HFF-Myc (cell line): ENCODE data around the gene EEF2KMT.
"Not testable (repeated sequence)": the region's sequence is repeated elsewhere in the genome, so short reads cannot be mapped to it uniquely, and the experiment has no call there.

Experiments
- DNase-seq: peaks from one replicate; pipeline ENCODE4 v3.0.0-alpha.2; 2011; ENCODE audit warnings: low read depth; ENCODE audit errors: extremely low read depth
- H3K4me3 ChIP-seq: replicated peaks from 2 replicates; pipeline ENCODE4 v1.5.1; 2011; ENCODE audit warnings: low read depth, mild to moderate bottlenecking, control low read depth, low read length
- CTCF ChIP-seq: IDR thresholded peaks from 2 replicates; pipeline ENCODE4 v1.5.1; 2012; ENCODE audit warnings: mild to moderate bottlenecking, low read depth, low read length, control low read depth; ENCODE audit errors: missing control alignments

Gene EEF2KMT

GRCh38 chr16:5108505-5109158, 11.0 kb upstream of the EEF2KMT start:
- DNase-seq: no peak
- TF ChIP-seq CTCF: no peak
- H3K4me3 ChIP-seq: no peak overlapping the region

- H3K4me3 ChIP-seq, DNase-seq: not testable (repeated sequence)
Measured at GRCh38 chr16:5105039-5105438, 7.4 kb upstream of the EEF2KMT start.

- H3K4me3 ChIP-seq, DNase-seq: not testable (repeated sequence)
Measured at GRCh38 chr16:5103296-5104032, 5.9 kb upstream of the EEF2KMT start.

- peak overlapping the region; percentile 42; the same call in 1 of the 2 replicates for H3K4me3 ChIP-seq
Measured at GRCh38 chr16:5099174-5099573, 1.6 kb upstream of the EEF2KMT start.

GRCh38 chr16:5098221-5099159, 895 bp upstream of the EEF2KMT start:
- not testable (repeated sequence) for DNase-seq
- peak overlapping the region; percentile 58 for H3K4me3 ChIP-seq

More at GRCh38 chr16:5099174-5099573, 1.6 kb upstream of the EEF2KMT start:
- DNase-seq: not testable (repeated sequence)

GRCh38 chr16:5097061-5097469, 530 bp downstream of the EEF2KMT start:
- peak overlapping the region; percentile 58 for H3K4me3 ChIP-seq
- DNase-seq: not testable (repeated sequence)

GRCh38 chr16:5096437-5097060, 1.0 kb downstream of the EEF2KMT start:
- H3K4me3 ChIP-seq: peak overlapping the region; percentile 58
- not testable (repeated sequence) for DNase-seq

- DNase-seq, H3K4me3 ChIP-seq: not testable (repeated sequence)
Measured at GRCh38 chr16:5095145-5095830, 2.3 kb downstream of the EEF2KMT start.

GRCh38 chr16:5093746-5094145, 3.8 kb downstream of the EEF2KMT start:
- DNase-seq, H3K4me3 ChIP-seq: not testable (repeated sequence)

GRCh38 chr16:5093081-5093480, 4.5 kb downstream of the EEF2KMT start:
- H3K4me3 ChIP-seq, DNase-seq: not testable (repeated sequence)

- DNase-seq, H3K4me3 ChIP-seq: not testable (repeated sequence)
Measured at GRCh38 chr16:5090592-5090991, 7.0 kb downstream of the EEF2KMT start.

GRCh38 chr16:5089911-5090555, 7.6 kb downstream of the EEF2KMT start:
- H3K4me3 ChIP-seq, DNase-seq: not testable (repeated sequence)

GRCh38 chr16:5088936-5089335, 8.7 kb downstream of the EEF2KMT start:
- H3K4me3 ChIP-seq, DNase-seq: not testable (repeated sequence)

GRCh38 chr16:5088086-5088790, 9.4 kb downstream of the EEF2KMT start:
- DNase-seq, H3K4me3 ChIP-seq: not testable (repeated sequence)

- H3K4me3 ChIP-seq, DNase-seq: not testable (repeated sequence)
Measured at GRCh38 chr16:5085716-5086115, 11.9 kb downstream of the EEF2KMT start.
